Right kidney (tissue), 1 donor: Measurements from ENCODE around the gene MSH5.
"Not testable (repeated sequence)": the region's sequence is repeated elsewhere in the genome, so short reads cannot be mapped to it uniquely, and the experiment has no call there.

Experiments
- DNase-seq: peaks from one replicate; pipeline ENCODE4 v3.0.0-alpha.2; 2016

The MSH5 gene

DNA sequence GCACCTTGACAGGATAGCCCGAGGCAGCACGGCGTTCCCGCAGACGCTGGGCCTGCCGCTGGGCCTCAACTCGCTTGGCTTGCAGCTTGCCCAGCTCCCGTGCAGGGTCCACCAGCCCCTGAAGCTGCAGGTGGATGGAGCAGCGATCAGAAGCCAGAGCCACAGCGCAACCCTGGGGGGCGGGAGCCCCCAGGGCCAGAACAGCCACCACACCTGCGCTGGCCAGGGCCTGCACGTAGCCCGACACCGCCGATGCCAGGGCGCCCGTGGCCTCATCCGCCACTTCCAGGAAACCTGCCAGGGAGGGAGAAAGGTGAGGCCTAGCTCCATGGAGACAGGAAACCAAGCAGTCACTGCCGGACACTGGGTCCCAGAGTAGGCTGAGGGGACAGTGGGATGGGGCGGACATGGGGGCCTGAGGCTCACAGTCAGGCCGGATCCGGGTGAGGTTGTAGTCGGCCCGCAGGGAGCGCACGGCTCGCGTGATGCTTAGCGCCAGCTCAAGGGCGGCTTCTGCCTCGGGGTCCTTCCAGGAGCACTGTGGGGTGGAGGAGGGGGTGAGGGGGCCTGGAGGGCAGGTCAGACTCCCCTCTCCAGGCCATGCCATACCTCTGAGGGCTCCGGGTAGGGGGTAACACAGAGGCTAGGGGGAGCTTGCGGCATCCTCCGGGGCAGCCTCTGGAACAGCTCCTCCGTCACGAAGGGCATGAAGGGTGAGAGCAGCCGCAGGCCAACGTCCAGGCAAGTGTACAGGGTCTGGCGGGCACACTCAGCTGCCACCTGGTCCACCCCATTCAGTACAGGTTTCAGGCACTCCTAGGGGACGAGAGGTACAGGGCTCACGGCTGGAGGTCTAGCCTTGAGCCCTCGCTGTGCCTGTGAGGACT is 39.4 kb downstream of the MSH5 start:
- DNase-seq, result no peak

DNA sequence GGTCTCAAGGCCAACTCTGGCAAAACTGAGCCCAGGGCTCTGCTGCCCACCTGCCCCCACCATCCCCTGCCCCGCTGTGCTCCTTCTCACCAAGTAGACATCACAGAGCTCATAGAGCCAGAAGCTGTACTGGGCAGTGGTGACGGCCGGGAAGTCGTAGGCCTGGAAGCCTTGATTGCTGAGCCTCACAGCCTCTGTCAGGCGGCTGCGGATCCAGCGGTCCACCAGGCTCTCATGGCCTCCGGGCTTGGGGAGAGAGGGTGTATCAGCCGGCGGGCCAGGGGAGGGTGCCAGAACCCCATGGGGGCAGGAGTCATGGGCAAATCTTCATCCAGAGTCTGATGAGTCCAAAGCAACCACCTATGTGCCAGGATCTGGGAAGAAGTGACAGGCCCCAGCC is 40.1 kb downstream of the MSH5 start:
- no peak for DNase-seq

DNA sequence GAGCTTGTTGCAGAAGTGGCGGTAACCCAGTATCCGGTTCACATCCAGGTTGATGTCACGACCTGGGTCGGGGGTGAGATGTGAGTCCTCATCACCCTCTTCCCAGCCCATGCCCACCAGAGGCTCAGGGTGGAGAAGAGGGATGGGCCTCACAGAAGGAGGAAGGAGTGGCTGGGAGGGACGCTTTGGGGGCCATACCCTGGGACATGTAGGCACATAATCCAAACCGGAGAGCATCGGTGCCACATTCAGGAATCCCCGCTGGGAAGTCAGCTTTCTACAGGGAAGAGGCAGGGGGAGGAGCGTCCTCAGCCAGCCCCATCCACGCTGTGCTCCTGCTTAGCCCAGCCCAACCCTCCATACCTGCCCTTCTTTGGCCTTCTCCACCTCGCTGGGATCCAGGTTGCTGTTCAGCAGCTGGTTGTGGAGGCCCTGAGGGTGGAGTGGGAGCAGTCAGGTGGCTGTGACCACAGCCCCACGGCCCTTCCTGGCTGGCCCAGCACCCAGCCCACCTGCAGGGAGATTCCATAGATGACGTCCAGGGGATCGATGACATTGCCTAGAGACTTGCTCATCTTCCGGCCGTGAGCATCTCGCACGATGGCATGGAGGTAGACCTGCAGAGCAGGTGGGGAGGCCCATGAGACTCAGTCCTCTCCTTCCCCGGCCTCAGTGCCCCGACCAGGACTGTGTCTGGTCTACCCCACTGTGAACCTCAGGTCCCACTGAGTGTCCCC is 40.9 kb downstream of the MSH5 start:
- no peak for DNase-seq

DNA sequence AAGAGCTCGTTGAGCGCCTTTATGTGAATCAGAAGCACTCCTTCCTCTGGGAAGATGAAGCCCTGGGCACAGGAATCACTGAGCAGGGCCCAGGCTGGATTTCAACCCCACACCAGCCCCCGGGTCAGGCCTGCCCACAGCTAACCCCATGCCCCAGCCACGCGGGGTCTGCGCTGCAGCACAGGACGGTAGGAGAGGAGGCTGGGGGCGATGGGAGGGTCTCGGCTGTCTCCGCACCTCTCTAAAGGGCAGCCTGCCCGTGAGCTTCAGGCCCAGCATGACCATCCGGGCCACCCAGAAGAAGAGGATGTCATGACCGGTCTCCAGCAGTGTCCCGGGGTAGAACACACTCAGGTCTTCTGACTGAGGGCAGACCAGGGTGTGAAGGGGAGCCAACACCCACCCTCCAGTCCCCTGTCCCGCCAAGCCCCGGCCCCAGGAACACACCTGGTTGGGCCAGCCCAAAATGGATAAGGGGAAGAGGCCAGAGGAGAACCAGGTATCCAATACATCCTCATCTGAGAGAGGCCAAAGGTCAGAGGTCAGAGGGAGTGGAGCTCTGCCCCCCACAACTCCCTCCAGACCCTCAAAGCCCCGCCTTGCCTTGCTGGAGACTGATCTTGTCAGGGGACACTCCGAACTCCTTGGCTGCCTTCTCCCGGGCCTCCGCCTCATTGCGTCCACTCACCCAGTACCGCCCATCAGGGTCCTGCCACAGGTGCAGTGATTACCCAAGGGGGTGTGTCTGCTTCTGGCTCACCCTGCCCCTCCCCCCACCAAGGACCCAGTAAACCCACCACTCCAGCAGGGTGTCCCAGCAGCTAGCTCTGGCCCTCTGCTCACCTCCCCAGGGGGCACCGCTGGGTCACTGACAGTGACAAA is 41.7 kb downstream of the MSH5 start:
- no peak for DNase-seq

DNA sequence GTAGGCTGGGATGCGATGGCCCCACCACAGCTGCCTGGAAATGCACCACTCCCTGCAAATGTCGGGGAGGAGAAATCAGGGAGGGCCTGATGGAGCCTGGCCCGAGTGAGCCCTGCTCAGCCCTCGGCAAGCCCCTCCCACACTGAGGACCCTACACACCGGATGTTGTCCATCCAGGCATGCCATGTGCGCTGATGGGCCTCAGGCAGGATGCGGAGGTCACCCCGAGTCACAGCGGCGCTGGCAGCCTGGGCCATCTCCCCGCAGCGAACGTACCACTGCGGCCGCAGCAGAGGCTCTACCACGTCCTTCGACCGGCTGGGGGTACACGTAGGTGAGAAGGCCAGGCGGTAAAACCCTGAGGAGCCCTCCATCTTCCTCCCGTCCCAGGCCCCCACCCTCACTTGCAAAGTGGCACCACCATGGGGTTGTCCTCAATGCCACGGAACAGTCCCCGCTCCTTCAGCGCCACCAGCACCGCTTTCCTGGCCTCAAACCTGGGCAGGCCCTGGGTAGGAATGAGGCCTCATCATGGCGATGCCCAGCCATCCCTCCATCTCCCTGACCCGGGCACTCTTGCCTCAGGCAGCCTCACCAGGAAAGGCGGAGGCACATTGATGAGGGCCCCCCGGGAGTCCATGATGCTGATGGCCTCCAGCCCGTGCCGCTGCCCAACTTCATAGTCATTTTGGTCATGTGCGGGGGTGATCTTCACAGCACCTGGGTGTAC is 42.5 kb downstream of the MSH5 start:
- no peak for DNase-seq

DNA sequence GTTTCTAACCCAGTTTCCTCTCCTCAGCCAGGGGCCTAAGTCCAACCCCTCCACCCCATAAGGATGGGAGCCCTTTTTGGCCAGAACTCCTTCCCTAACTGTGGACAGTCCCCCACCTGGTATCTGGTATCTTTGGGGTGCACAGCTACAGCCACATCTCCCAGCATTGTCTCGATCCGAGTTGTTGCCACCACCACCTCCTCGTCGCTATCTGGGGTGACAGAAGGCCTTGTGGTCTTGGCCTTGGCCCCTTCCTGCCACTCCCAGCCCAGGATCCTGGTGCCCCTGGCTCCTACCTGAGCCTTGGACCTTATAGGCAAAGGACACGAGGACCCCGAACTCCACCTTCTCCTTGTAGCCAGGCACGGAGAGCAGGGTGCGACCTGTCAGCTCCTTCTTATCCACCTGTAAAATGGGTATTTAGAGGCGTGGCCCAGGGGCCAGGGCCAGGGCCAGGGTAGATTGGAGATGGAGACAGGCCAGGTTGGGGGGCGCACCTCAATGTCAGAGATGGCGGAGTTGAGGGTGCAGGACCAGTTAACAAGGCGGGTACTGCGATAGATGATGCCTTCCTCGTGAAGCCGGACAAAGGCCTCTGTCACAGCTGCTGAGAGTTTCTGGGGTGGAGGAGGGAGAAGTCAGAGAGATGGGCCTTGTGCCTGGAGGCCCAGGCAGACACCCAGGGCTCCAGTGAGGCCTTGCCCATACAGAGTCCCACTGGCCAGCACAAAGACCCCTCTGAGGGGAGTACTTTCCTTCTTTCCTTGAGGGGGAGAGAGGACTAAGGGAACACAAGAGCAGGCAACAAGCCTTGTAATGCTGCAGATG is 44.5 kb downstream of the MSH5 start:
- no peak for DNase-seq

DNA sequence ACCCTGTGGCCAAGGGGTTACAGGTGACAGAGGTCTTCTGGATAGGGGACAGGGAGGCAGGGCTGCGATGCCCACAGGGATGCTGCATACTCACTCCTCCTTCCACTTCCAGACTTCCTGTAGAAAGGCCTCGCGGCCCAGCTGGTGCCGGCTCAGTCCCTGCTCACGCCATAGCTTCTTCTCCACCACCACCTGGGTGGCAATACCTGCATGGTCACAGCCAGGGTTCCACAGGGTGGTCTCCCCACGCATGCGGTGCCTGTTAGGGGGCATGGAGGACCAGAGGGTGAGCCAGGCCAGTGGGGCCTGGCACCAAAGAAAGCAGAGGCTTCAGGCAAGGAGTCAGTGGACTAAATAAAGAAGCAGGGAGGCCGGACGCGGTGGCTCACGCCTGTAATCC is 45.7 kb downstream of the MSH5 start:
- DNase-seq, result no peak

DNA sequence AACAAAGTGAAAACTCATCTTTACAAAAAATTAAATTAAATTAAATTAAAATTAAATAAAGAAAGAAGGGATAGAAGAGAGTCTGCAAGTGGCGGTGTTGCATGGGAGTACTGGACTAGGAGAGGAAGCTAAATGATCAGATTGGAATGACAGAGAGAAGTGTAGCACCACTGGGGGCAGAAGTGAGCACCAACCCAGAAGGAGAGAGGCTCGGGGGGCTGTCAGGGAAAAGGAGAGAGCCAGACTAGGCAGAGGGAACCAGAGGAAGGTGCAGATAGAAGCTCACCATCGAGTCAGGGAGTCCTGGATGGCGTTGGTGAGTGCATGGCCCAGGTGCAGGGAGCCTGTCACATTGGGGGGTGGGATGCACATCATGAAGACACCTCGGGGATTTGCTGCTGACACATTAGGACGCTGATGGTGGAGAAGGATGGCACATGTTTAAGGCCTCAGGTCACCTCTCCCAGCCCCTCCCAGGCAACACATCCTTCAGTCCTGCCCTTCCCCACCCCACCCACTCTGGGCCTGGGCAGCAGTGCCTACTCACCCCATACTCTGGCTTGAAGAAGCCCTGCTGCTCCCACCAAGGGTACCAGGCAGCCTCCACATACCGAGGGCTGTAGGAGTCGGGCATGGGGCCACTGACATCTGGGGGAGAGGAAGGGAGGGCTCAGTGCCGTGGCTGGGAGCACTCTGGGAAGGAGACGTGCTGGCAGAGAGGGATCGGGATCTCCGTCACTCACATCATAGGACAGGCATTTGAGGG is 51.7 kb downstream of the MSH5 start:
- peak; percentile 43 for DNase-seq

DNA sequence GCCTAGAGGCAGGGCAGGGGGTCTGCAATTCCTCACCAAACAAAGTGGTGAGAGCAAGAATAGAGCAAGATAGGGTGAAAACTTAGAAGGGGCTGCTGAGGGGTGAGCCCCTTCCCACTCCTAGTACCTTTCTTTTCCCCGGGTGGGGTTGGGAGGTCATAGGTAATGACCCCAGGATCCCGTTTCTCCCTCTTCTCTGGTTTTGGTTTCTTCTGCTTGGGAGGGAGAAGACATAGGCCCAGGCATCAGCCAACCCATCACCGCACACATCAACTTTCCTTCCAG is 52.2 kb downstream of the MSH5 start:
- no peak for DNase-seq

DNA sequence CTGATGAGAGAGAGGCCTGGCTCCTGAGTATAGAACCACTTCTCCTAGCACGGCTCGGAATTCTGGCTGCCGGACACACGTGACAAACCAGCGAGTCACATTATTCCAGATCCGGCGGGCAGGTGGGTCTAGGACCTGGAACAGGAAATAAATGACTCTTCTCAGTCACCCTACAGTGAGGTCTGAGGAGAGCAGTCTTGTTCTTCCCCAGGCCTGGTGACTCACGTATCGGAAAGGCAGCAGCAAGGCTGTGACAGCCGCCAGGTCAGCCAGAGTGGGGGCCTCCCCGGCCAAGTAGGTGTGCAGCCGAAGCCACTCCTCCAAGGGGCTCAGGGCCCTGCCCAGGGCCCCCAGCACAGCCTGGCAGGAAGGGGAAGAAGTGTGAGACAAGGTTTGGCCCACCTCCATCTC is 53.0 kb downstream of the MSH5 start:
- no peak for DNase-seq

DNA sequence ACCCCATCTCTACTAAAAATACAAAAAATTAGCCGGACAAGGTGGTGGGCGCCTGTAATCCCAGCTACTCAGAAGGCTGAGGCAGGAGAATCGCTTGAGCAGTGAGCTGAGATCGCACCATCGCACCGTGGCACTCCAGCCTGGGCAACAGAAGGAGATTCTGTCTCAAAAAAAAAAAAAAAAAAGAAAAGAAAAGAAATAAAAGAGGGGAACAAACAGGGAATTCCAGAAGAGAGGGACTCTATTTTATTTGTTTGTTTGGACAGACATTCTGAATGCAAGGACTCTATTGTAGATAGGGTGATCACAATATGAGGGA is 54.1 kb downstream of the MSH5 start:
- not testable (repeated sequence) for DNase-seq

DNA sequence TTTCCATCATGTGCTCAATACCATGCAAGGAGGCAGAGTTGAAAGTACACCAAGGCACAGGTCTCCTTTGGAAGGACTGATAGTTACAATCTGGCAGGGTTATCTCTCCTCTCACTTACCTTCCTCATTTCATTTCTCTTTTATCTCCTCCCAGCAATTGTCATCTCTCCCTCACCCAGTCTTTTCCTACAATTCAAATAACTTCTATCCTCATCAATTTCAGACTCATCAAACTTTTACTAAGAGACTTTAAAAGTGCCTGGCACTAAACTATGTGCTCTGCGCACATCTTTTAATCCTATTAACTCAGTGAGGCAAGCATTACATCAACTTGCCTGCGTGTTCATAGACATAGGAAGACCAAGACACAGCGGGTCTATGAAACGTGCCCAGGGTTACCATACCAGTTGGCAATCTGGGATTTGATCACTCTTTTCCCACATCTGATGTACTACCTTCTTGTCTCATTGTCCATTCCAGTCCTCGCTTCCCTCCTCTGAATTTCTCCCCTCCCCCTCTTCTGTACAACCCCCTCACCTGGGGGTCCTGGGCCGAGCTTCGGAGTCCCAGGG is 54.6 kb downstream of the MSH5 start:
- peak; percentile 63 for DNase-seq

DNA sequence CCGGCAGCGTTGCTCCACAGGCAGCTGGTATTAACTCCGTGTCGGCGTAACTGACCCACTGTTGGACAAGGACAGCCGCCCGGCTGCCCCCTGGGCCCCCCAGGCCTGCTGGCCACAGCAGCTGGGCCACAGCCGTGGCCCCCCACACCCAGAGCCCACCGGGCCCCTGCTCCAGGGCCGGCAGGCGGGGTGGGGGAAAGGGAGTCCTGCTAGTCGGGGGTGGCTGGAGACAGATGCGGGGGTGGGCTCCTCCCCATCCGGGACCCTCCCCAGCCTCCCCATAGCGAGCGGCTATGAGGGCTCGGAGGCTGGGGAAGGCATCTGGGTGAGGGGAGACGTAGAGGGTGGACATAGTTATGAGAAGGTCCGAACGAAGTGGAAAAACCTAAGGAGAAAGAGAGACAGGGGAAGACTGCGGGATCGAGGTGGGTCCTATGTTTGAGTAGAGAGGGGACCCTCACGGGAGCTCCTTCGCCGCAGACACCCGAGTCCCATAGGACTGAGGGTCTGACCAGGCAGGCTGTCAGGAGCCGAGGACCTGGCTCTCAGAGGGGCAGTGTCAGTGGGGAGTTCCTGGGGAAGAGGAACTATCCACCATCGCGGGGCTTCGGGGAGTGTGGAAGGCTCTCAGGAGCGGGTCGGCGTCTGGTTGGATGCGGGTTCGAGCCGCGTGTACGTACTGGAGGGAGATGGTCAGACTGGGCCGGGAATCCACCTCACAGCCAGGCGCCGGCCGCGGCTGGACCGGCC is 55.2 kb downstream of the MSH5 start:
- peak; percentile 93 for DNase-seq

DNA sequence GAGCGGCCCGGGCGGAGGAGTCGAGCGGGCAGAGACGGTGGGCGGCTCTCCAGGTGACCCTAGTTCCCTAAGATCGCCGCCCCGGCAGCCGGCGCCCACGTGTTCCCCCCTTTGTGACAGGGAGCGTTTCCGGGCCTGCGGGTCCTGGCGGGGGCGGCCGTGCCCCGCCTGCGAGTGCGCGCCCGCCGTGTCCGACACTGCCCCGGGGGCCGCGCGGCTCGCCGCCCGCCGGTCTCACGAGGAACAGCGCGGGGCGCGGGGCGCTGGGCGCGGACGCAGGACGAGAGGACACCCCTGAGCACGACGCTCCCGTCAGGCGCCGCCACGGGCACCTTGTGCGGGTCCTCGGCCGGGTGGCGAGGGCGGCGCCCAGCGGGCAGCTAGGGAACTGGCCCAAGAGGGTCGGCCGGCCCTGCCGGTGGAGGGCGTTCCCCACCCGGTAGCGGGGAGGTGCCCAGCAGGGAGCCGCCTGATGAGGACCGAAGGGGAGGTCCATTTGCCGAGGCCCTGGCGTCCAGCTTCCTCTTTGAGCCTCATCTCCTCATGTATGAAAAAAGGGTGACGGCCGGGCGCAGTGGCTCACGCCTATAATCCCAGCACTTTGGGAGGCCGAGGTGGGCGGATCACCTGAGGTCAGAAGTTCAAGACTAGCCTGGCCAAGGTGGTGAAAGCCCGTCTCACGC is 56.0 kb downstream of the MSH5 start, which contains the start of gene VARS1:
TSS of gene VARS1 (minus strand) at position 137 of the 683 bp plus-strand sequence. CDS start 535 bp downstream, outside the sequence.
- peak; percentile 97 for DNase-seq

DNA sequence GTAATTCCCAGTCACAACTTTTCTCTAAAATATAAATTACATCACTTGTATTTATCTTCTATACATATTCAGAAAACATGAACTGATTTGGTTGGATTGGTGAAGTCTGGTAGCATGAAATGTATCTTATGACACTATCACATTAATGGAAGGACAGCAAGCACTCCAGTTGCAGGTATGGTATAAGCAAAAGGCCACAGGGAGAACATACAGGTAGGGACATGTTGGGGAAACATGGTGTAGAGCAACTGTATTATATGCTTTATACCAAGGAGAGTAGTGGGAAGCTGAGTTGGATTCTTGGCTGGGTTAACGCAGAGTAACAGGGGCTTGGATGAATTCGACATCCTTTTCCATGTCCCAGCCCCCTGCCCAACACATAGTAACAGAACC is 57.2 kb downstream of the MSH5 start:
- DNase-seq, result no peak

DNA sequence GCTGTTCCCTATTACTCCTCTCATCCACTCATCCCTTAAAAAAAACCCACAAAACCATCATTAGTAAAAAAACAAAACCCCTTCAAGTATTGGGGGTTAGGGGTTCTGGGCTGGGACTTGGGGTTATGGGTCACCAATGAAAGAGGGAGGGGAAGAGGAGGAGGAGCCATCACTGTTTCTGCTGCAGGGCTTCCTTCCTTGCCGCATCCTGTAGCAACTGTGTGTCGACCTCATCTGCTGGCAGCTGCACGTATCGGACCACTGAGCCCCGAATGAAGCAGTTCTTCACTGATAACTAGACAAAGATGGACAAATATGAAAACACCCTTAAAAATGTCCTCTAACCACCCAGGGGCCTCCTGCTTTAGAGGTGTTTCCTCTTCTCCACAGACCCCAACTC is 57.8 kb downstream of the MSH5 start:
- no peak for DNase-seq

DNA sequence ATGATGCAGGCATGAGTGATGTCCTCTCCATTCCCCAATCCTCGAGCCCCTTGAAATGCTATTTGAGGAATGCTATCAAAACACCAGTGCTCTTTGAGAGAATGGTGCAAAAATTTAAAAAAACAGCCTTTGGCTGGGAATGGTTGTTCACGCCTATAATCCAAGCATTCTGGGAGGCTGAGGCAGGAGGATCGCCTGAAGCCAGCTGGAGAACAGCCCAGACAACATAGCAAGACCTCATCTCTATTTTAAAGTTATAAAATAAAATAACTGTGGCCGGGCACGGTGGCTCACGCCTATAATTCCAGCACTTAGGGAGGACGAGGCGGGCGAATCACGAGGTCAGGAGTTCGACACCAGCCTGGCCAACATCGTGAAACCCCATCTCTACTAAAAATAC is 60.0 kb downstream of the MSH5 start:
- DNase-seq, result no peak

DNA sequence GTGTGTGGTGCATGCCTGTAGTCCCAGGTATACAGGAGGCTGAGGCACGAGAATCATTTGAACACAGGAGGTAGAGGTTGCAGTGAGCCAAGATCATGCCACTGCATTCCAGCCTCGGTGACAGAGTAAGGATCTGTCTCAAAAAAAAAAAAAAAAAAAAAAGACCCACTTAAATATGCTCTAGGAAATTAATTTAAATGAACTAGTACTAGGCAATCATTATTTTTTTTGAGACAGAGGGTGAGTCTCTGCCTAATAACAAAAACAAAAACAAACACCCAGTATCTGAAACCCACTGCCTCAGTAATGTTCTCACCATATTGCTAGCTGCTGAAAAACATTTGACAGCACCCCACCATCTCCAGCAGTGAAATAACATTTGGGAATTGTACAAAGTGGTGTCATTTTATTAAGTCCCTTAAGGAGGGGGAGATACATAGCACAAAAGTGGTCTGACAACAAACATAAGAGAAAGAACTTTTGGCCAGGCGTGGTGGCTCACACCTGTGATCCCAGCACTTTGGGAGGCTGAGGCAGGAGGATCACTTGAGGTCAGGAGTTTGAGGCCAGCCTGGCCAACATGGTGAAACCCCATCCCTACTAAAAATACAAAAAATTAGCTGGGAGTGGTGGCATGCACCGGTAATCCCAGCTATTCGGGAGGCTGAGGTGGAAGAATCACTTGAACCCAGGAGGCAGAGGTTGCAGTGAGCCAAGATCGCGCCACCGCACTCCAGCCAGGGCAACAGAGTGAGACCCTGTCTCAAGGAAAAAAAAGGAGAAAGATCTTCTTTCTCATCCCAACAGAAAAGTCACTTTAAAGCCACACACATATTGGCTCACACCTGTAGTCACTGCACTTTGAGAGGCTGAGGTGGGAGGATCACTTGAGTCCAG is 61.5 kb downstream of the MSH5 start:
- not testable (repeated sequence) for DNase-seq
